OCI-LY3 (cell line): ENCODE results near the gene DRD3.

Experiments used
- CTCF ChIP-seq: fragments of 200-600, 300-600 bp; sonication (generic); IDR thresholded peaks from 2 replicates; pipeline ENCODE4 v1.5.1; 2014; ENCODE audit warnings: antibody characterized with exemption, low read length, low read depth
- EZH2phosphoT487 ChIP-seq: fragments of 200-600 bp; shearing (Covaris generic); IDR thresholded peaks from 2 replicates; pipeline ENCODE4 v1.6.1; 2018; ENCODE audit warnings: antibody characterized with exemption, mixed run types, low read depth

GRCh38 chr3:114176487-114176886, 2.4 kb downstream of the DRD3 start:
- TF ChIP-seq CTCF (no peak), EZH2phosphoT487 (no peak)
